Ecto neural progenitor cell (in vitro differentiated cells): ENCODE results near the gene EPC2.

Source experiments
- DNase-seq: peaks from one replicate; pipeline ENCODE4 v3.0.0-alpha.2; 2018; ENCODE audit warnings: low spot score

EPC2 gene

GRCh38 chr2:148643998-148644882, at the start of gene EPC2:
Gene EPC2, plus strand, starts transcription at chr2:148644751. Its CDS starts 267 bp downstream, at chr2:148645018.
- peak; percentile 95 for DNase-seq

- DNase-seq = no peak
Measured at GRCh38 chr2:148596018-148596417, 48.5 kb upstream of the EPC2 start.

- DNase-seq = no peak
Measured at GRCh38 chr2:148599109-148599991, 45.2 kb upstream of the EPC2 start.

- DNase-seq = no peak
Measured at GRCh38 chr2:148602885-148603561, 41.5 kb upstream of the EPC2 start.

GRCh38 chr2:148603562-148603920, 41.0 kb upstream of the EPC2 start:
- DNase-seq = no peak

- no peak for DNase-seq
Measured at GRCh38 chr2:148604927-148605326, 39.6 kb upstream of the EPC2 start.

GRCh38 chr2:148607566-148607965, 37.0 kb upstream of the EPC2 start:
- DNase-seq = no peak

- no peak for DNase-seq
Measured at GRCh38 chr2:148613231-148614013, 31.1 kb upstream of the EPC2 start.

- peak; percentile 49 for DNase-seq
Measured at GRCh38 chr2:148614014-148614321, 30.6 kb upstream of the EPC2 start.

GRCh38 chr2:148614322-148615049, 30.1 kb upstream of the EPC2 start:
- no peak for DNase-seq

GRCh38 chr2:148615381-148615841, 29.1 kb upstream of the EPC2 start:
- DNase-seq = no peak

GRCh38 chr2:148616662-148617061, 27.9 kb upstream of the EPC2 start:
- DNase-seq = no peak

- no peak for DNase-seq
Measured at GRCh38 chr2:148617219-148617618, 27.3 kb upstream of the EPC2 start.

GRCh38 chr2:148619560-148620195, 24.9 kb upstream of the EPC2 start:
- no peak for DNase-seq

- DNase-seq = no peak
Measured at GRCh38 chr2:148622366-148622765, 22.2 kb upstream of the EPC2 start.

- no peak for DNase-seq
Measured at GRCh38 chr2:148623086-148623485, 21.5 kb upstream of the EPC2 start.

- no peak for DNase-seq
Measured at GRCh38 chr2:148627224-148627623, 17.3 kb upstream of the EPC2 start.

- DNase-seq = no peak
Measured at GRCh38 chr2:148634749-148635148, 9.8 kb upstream of the EPC2 start.

- DNase-seq = no peak
Measured at GRCh38 chr2:148638543-148638942, 6.0 kb upstream of the EPC2 start.

GRCh38 chr2:148640767-148641166, 3.8 kb upstream of the EPC2 start:
- no peak for DNase-seq
